CD8-positive, alpha-beta memory T cell (primary cell): ENCODE data around the gene EPHB1. TPM values are rescaled to one million over a fixed set of nuclear protein-coding genes. Genes with fewer than 3 reads are reported as not detected.

Source experiments
- CTCF ChIA-PET: fragments of 350-600 bp; sonication (Branson Sonifier 250); formaldehyde crosslinking; loops from one replicate; lab custom pipeline; 2021; ENCODE audit warnings: antibody characterized with exemption; lab: Charles Lee
- POLR2A ChIA-PET: fragments of 350-600 bp; sonication (Branson Sonifier 250); formaldehyde crosslinking; loops from one replicate; lab custom pipeline; 2021; ENCODE audit warnings: antibody characterized with exemption; lab: Charles Lee
- DNase-seq, 5 donors: peaks; one replicate each; pipeline versions ENCODE4 v3.0.0 to v3.0.0-alpha.2; 2020 to 2022; ENCODE audit warnings: mixed read lengths in 1 of 5
- H3K27ac ChIP-seq: one replicate; pipeline ENCODE4 v1.7.0; 2013; ENCODE audit warnings: low read depth, mild to moderate bottlenecking, low read length, moderate library complexity
- H3K27me3 ChIP-seq: 2 replicates; pipeline ENCODE4 v1.7.0; 2013; ENCODE audit warnings: low read length, mild to moderate bottlenecking; ENCODE audit not compliant: insufficient read depth, poor library complexity, severe bottlenecking
- H3K36me3 ChIP-seq: 2 replicates; pipeline ENCODE4 v1.7.0; 2013; ENCODE audit warnings: mild to moderate bottlenecking, low read length, moderate library complexity; ENCODE audit not compliant: insufficient read depth
- H3K4me1 ChIP-seq: 2 replicates; pipeline ENCODE4 v1.7.0; 2013; ENCODE audit warnings: mild to moderate bottlenecking, low read length, moderate library complexity; ENCODE audit not compliant: insufficient read depth
- H3K4me3 ChIP-seq: 2 replicates; pipeline ENCODE4 v1.7.0; 2013; ENCODE audit warnings: mild to moderate bottlenecking, low read length
- H3K9me3 ChIP-seq: 2 replicates; pipeline ENCODE4 v1.7.0; 2013; ENCODE audit warnings: mild to moderate bottlenecking, low read length
- H3K27ac Mint-ChIP-seq, 8 donors: one replicate each; pipeline ENCODE4 v1.8.0; 2020 to 2021; ENCODE audit warnings: mixed read lengths in 8 of 8, mild to moderate bottlenecking in 6 of 8, inconsistent platforms in 3 of 8, moderate library complexity in 3 of 8
- H3K27me3 Mint-ChIP-seq, 2 donors: one replicate each; pipeline ENCODE4 v1.8.0; 2020 to 2021; ENCODE audit warnings: mixed read lengths in 2 of 2, mild to moderate bottlenecking in 1 of 2, moderate library complexity in 1 of 2
- H3K36me3 Mint-ChIP-seq, 3 donors: one replicate each; pipeline ENCODE4 v1.8.0; 2020 to 2021; ENCODE audit warnings: mixed read lengths in 3 of 3, inconsistent platforms in 1 of 3, mild to moderate bottlenecking in 1 of 3
- H3K4me1 Mint-ChIP-seq, 3 donors: one replicate each; pipeline ENCODE4 v1.8.0; 2020 to 2021; ENCODE audit warnings: mixed read lengths in 3 of 3, inconsistent platforms in 1 of 3, mild to moderate bottlenecking in 1 of 3
- H3K4me3 Mint-ChIP-seq, 7 donors: one replicate each; pipeline ENCODE4 v1.8.0; 2020 to 2021; ENCODE audit warnings: mixed read lengths in 7 of 7, mild to moderate bottlenecking in 6 of 7, moderate library complexity in 4 of 7, inconsistent platforms in 2 of 7
- H3K9me3 Mint-ChIP-seq, 5 donors: one replicate each; pipeline ENCODE4 v1.8.0; 2020 to 2022; ENCODE audit warnings: mixed read lengths in 5 of 5, mild to moderate bottlenecking in 3 of 5, moderate library complexity in 2 of 5, inconsistent platforms in 1 of 5
- polyA plus RNA-seq: library from polyadenylated mRNA; unstranded; fragments of 300-500 nt; fragmentation: Illumina TruSeq; gene quantifications from one replicate; pipeline ENCODE4 v1.2.3, GENCODE V29; 2021
- total RNA-seq, 2 experiments: library from RNA; stranded (reverse); gene quantifications; one replicate each; pipeline ENCODE4 v1.2.3, GENCODE V29; 2021

EPHB1 gene
- total and polyA plus RNA-seq, 3 experiments from 2014 or later = 0.10 TPM; not detected in 2

DNA sequence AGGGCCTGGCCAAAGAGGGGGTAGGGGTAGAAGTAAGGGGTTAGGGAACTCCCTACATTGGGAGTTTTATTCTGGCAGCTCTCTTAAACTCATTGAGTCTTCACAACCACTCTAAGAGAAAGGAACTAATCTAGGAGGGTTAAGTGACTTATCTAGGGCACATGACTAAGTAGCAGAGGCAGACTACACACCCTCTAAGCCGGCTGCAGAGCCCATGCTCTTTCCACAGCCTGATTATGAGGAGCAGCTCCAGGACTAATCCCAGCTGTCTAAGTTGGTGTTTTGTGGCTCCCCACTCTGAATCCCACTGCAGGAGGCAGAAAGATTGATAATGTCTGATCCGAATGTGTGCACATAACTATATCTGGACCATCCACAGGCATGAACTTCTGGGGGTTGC, 374.6 kb downstream of the EPHB1 start:
- ChIA-PET POLR2A (no interaction called here), CTCF (no interaction called here)
- Mint-ChIP-seq H3K4me3 (no peak overlapping the region), H3K4me1 (no peaks in the 10 kb centered on the region), H3K36me3 (no peaks in the 10 kb centered on the region), H3K27ac (no peak overlapping the region), H3K27me3 (peaks cover 0 to 8% of the 10 kb centered on the region in 2 donors), H3K9me3 (peaks cover 0 to 5% (median 3%) of the 10 kb centered on the region in 5 donors)
- no peaks in the 10 kb centered on the region for H3K4me1 ChIP-seq
- H3K36me3 ChIP-seq = no peaks in the 10 kb centered on the region
- H3K27me3 ChIP-seq = no peaks in the 10 kb centered on the region
- DNase-seq = no peak
- no peak overlapping the region for H3K27ac ChIP-seq
- H3K4me3 ChIP-seq = no peak overlapping the region
- H3K9me3 ChIP-seq = no peaks in the 10 kb centered on the region

DNA sequence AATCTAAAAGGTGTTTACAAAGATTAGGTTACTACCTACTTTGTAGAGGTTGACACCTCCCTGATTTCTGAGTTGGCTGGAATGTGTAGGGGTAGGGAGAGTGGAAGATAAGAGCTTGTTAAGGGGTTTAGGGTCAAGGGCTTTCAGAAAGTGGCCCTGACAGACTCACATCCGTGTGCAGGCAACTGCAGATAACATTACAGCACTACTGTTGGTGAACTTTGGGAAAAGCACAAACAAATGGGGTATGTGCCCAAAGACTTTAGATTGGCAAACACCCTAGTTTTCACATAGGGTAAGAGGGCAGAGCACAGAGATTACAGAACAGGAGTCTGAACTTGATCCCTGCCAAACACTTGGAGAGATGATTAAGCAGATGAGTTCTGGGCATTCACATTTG, 375.7 kb downstream of the EPHB1 start:
- no peak overlapping the region for H3K27ac Mint-ChIP-seq
- H3K4me1 Mint-ChIP-seq = no peaks in the 10 kb centered on the region
- Histone ChIP-seq H3K9me3 (no peaks in the 10 kb centered on the region), H3K27ac (no peak overlapping the region), H3K4me1 (no peaks in the 10 kb centered on the region), H3K4me3 (no peak overlapping the region), H3K27me3 (no peaks in the 10 kb centered on the region), H3K36me3 (no peaks in the 10 kb centered on the region)
- ChIA-PET POLR2A (no interaction called here), CTCF (no interaction called here)
- DNase-seq = no peak
- H3K9me3 Mint-ChIP-seq = peaks cover 0 to 7% (median 3%) of the 10 kb centered on the region in 5 donors
- H3K4me3 Mint-ChIP-seq = no peak overlapping the region
- H3K27me3 Mint-ChIP-seq = peaks cover 0 to 8% of the 10 kb centered on the region in 2 donors
- no peaks in the 10 kb centered on the region for H3K36me3 Mint-ChIP-seq

DNA sequence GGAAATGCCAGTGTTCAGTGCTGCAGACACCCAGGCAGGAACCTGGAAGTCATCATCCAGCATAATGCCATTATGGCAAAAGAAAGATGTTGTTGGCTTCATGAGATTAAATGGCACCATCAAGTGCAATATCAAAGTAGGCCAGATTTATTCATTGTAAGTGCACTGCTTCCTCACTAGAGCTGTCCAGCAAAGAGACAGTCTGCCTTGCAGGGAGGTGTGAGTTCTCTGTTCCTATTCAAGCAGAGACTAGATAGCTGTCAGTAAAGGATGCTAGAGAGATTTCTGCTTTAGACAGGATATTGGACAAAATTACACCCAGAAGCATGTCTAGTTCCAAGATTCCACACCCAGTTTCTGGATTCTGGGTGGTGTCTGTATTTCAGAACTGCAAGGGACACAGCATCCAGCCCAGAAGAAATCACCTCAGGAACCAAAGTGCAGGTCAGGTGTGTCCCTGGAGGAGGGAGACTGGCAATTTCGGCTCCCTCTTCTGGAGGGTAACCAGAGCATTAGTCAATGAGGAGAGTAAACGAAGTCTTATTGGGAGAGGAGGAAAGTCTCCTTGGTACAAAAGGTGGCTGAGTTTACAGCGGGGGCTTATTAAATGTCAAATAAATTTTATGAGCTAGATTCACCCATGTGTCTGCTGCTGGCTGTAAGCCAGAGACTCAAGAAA, 377.3 kb downstream of the EPHB1 start:
- ChIA-PET CTCF (interaction anchor here (1.1 kb wide), 1 partner anchor 16 kb away, joined by 4 read pairs; no protein-coding TSS in a partner anchor), POLR2A (no interaction called here)
- Histone ChIP-seq H3K9me3 (no peaks in the 10 kb centered on the region), H3K27ac (no peak overlapping the region), H3K36me3 (no peaks in the 10 kb centered on the region), H3K4me1 (no peaks in the 10 kb centered on the region), H3K27me3 (no peaks in the 10 kb centered on the region), H3K4me3 (no peak overlapping the region)
- Mint-ChIP-seq H3K27me3 (peaks cover 0 to 8% of the 10 kb centered on the region in 2 donors), H3K27ac (no peak overlapping the region), H3K4me1 (no peaks in the 10 kb centered on the region), H3K9me3 (peaks cover 0 to 7% (median 3%) of the 10 kb centered on the region in 5 donors), H3K4me3 (no peak overlapping the region), H3K36me3 (no peaks in the 10 kb centered on the region)
- DNase-seq = no peak

DNA sequence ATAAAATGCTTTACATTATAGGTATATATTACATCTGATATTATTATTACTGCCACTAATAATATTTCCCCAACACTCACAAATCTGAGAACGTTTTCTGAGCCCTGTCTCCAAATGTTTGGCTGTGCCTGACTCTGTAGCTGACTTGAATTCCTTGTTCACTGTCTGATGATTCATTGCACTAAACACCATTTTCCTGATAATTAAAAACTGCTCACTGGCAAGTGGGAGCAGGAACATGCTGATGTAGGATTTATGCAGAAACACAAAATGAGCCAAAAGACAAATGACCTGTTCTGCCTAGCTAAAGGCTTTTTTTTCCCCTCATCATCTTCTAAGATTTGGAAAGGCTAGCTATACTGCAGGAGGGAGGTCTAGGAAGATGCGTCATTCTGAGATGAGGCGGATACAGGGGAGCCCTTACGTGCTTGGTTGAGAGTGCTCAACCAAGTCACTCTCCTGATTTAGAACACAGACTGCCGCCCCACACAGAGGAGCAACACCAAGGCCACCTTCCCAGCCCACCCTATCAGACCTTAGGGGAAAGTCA, 380.7 kb downstream of the EPHB1 start:
- Histone ChIP-seq H3K27ac (no peak overlapping the region), H3K36me3 (no peaks in the 10 kb centered on the region), H3K4me3 (no peak overlapping the region), H3K4me1 (no peaks in the 10 kb centered on the region), H3K27me3 (no peaks in the 10 kb centered on the region), H3K9me3 (no peaks in the 10 kb centered on the region)
- Mint-ChIP-seq H3K27me3 (no peaks in the 10 kb centered on the region), H3K27ac (no peak overlapping the region), H3K9me3 (peaks cover 0 to 7% (median 5%) of the 10 kb centered on the region in 5 donors), H3K36me3 (no peaks in the 10 kb centered on the region), H3K4me3 (no peak overlapping the region), H3K4me1 (no peaks in the 10 kb centered on the region)
- no peak for DNase-seq
- ChIA-PET POLR2A (no interaction called here), CTCF (no interaction called here)

DNA sequence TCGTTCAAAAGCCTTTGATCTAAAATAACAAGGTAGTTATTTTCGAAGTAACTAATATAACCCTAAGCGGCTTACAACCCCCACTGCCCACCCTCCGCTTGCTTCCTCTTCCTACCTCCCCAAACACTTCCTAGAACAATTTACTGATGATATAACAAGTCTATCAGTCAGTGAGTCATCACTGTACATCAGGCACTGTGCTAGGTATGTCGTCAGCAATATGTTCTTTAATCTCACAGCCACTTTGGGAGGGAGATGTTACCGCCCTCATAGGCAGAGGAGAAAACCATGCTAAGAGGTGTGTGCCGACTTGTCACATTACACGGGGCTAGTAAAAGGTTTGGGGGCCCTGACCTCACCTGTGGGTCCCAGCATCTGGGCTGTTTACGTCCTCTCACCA, 381.8 kb downstream of the EPHB1 start:
- Mint-ChIP-seq H3K27me3 (no peaks in the 10 kb centered on the region), H3K27ac (no peak overlapping the region), H3K36me3 (no peaks in the 10 kb centered on the region), H3K4me3 (no peak overlapping the region), H3K4me1 (no peaks in the 10 kb centered on the region), H3K9me3 (peaks cover 0 to 7% (median 5%) of the 10 kb centered on the region in 5 donors)
- no peaks in the 10 kb centered on the region for H3K36me3 ChIP-seq
- no peaks in the 10 kb centered on the region for H3K9me3 ChIP-seq
- ChIA-PET CTCF (no interaction called here), POLR2A (no interaction called here)
- no peak for DNase-seq
- no peaks in the 10 kb centered on the region for H3K27me3 ChIP-seq
- H3K27ac ChIP-seq = no peak overlapping the region
- no peaks in the 10 kb centered on the region for H3K4me1 ChIP-seq
- H3K4me3 ChIP-seq = no peak overlapping the region

DNA sequence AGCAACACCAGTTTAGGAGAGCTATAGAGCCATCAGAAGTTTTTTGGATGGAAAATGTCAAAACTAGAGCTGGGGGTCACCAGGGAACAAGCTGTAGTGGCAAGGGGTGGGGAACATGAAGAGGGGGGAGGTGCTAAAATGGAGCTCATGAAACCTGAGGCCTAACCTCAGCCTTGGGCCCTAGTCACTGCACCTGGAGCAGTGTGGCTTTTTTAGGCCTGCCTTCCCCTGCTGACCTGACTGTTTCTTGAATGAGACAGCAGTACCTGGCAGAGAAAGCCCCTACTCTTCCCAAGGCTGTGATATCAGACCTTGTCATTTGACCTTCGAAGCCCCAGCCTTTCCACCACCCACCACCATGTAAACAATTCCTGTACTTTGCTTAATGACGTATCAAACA, 383.5 kb downstream of the EPHB1 start:
- POLR2A ChIA-PET = no interaction called here
- Mint-ChIP-seq H3K27me3 (peaks cover 0 to 3% of the 10 kb centered on the region in 2 donors), H3K4me1 (no peaks in the 10 kb centered on the region), H3K4me3 (no peak overlapping the region), H3K27ac (no peak overlapping the region), H3K36me3 (no peaks in the 10 kb centered on the region), H3K9me3 (peaks cover 0 to 8% (median 5%) of the 10 kb centered on the region in 5 donors)
- DNase-seq = no peak
- Histone ChIP-seq H3K27ac (no peak overlapping the region), H3K4me1 (no peaks in the 10 kb centered on the region), H3K4me3 (no peak overlapping the region), H3K27me3 (no peaks in the 10 kb centered on the region), H3K36me3 (no peaks in the 10 kb centered on the region), H3K9me3 (no peaks in the 10 kb centered on the region)
- CTCF ChIA-PET = no interaction called here

DNA sequence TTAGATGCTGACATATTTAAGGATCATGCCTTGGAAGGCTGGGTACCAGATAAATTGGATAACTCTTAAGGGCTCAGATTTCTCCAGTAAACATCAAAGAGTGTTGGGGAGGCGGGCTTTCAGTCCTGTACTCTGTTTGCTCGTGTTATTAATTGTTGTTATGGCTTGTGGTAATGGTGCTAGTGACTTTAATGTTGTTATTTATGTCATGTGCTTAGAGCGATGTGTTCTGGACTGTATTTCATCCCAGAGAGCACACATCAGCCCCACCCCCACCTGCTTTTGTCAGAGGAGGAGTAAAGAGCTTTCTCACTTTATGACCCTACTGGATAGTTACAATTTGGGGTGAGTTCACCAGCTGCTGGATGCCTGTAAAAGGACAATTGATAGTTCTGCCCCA, 386.3 kb downstream of the EPHB1 start:
- Mint-ChIP-seq H3K4me1 (no peaks in the 10 kb centered on the region), H3K4me3 (no peak overlapping the region), H3K9me3 (peaks cover 0 to 8% (median 2%) of the 10 kb centered on the region in 5 donors), H3K27ac (no peak overlapping the region), H3K27me3 (peaks cover 0 to 3% of the 10 kb centered on the region in 2 donors), H3K36me3 (no peaks in the 10 kb centered on the region)
- Histone ChIP-seq H3K9me3 (no peaks in the 10 kb centered on the region), H3K27me3 (no peaks in the 10 kb centered on the region), H3K4me1 (no peaks in the 10 kb centered on the region), H3K36me3 (no peaks in the 10 kb centered on the region), H3K27ac (no peak overlapping the region), H3K4me3 (no peak overlapping the region)
- ChIA-PET CTCF (no interaction called here), POLR2A (no interaction called here)
- no peak for DNase-seq

DNA sequence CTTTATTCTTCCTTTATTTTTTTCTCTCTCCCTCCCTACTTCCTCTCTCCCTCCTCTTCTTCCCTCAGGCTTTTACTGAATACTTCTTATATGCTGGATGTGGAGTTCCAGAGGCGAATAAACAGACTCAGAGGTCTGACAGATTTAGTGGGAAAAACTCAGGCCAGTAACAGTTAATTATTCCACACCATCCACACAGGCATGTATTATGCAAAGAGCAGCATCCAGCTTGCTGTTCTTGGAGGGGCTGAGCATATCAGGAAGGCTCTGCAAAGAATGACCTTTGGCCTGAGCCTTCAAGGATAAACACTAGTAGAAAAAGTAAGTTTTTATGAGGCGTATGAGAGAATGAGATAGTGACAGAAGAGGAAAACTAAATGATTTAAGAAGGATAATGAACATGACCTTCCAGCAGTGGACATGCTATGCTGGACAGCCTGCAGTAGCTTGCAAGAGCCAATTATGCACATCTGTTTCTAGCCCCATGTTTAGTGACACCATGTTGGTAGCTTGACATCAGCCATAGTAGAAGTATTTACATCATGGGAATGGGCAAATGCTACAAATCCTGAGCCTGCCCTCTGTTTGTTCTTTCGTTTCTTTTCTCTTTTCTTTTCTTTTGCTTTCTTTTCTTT, 387.4 kb downstream of the EPHB1 start:
- no peak overlapping the region for H3K27ac Mint-ChIP-seq
- no peaks in the 10 kb centered on the region for H3K4me1 Mint-ChIP-seq
- Histone ChIP-seq H3K36me3 (no peaks in the 10 kb centered on the region), H3K27ac (no peak overlapping the region), H3K4me1 (no peaks in the 10 kb centered on the region), H3K4me3 (no peak overlapping the region), H3K27me3 (no peaks in the 10 kb centered on the region), H3K9me3 (no peaks in the 10 kb centered on the region)
- H3K9me3 Mint-ChIP-seq = peaks cover 0 to 7% (median 3%) of the 10 kb centered on the region in 5 donors
- ChIA-PET POLR2A (no interaction called here), CTCF (no interaction called here)
- no peaks in the 10 kb centered on the region for H3K36me3 Mint-ChIP-seq
- H3K4me3 Mint-ChIP-seq = no peak overlapping the region
- DNase-seq = no peak
- peaks cover 0 to 3% of the 10 kb centered on the region in 2 donors for H3K27me3 Mint-ChIP-seq
